22Rv1 (cell line): ENCODE results near the gene VCY.
"Not testable (repeated sequence)": the region's sequence is repeated elsewhere in the genome, so short reads cannot be mapped to it uniquely, and the experiment has no call there.

ENCODE experiments used
- H3K27ac ChIP-seq: fragments of 450-650 bp; 2 replicates; pipeline ENCODE4 v1.5.1; 2017

VCY gene

DNA sequence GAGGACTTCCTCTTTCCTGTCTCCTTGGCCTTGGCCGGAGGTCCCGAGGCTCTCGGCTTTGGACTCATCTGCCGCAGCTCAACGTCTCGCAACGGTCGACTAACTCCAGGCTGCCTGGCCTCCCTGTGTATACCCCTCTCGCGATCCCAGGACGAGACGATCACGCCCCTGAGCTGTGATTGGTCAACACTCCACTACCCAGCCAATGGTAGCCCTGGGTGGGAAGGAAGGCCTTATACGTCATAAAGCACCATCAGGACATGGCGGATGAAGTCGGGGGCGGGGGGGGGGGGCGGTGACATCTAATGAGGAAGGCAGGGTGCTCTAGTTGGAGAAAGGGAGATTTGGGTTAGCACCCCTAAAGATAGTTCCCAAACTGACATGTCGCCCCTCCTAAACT lies at the start of gene VCY:
TSS of gene VCY (minus strand) at position 101 of the 400 bp plus-strand sequence. CDS start at position 68, 33 bp downstream.
- H3K27ac ChIP-seq, result not testable (repeated sequence)

DNA sequence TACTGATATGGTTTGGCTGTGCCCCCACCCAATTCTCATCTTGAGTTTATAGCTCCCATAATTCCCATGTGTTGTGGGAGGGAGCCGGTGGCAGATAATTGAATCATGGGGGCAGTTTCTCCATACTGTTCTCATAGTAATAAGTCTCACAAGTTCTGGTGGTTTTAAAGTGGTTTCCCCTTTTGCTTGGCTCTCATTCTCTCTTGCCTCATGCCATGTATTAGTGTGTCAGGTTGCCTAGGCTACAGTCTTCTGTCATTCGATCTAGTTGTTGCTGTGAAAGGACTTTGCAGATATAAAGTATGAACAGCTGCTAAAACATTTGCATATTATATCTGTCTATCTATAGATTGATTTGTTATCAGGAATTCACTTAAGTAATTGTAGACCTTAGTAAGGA lies 44.1 kb upstream of the VCY start:
- H3K27ac ChIP-seq, result not testable (repeated sequence)

DNA sequence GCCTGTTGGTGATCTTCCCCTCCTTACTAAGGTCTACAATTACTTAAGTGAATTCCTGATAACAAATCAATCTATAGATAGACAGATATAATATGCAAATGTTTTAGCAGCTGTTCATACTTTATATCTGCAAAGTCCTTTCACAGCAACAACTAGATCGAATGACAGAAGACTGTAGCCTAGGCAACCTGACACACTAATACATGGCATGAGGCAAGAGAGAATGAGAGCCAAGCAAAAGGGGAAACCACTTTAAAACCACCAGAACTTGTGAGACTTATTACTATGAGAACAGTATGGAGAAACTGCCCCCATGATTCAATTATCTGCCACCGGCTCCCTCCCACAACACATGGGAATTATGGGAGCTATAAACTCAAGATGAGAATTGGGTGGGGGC lies 25.6 kb upstream of the VCY start:
- not testable (repeated sequence) for H3K27ac ChIP-seq

DNA sequence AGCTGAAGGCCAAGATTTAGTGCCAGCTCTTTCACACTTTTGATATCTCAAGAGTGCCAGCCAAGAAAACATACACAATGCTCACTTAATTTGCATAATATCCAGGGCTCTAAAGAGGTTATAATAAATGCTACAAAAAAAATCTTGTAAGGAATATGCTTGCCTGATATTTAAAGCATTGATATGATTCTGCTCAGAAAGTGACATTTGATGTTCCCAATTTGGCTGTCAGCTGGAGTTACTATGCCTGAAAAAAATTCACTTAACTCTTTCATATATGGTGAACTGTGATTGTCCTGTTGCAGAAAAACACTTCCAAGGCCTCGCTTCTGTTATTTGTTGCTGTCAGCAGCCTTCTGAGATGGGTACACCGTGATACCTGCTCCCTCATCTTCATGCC lies 43.9 kb downstream of the VCY start:
- not testable (repeated sequence) for H3K27ac ChIP-seq
